GM21576 (cell line): Measurements from ENCODE around the gene HUWE1.
"Not testable (repeated sequence)": the region's sequence is repeated elsewhere in the genome, so short reads cannot be mapped to it uniquely, and the experiment has no call there.

Source experiments
- ATAC-seq: cut with Tn5 transposase; IDR thresholded peaks from one replicate; pipeline ENCODE4 v1.9.1; 2021; ENCODE audit warnings: mild to moderate bottlenecking, moderate library complexity; ENCODE audit not compliant: unreplicated experiment

The HUWE1 gene

GRCh38 chrX:53538781-53539180 is 147.7 kb downstream of the HUWE1 start:
- no peak for ATAC-seq

- ATAC-seq = not testable (repeated sequence)
Measured at GRCh38 chrX:53531255-53531966, 155.1 kb downstream of the HUWE1 start.

GRCh38 chrX:53526999-53527398 is 159.5 kb downstream of the HUWE1 start:
- ATAC-seq = no peak

GRCh38 chrX:53511322-53511721 is 175.2 kb downstream of the HUWE1 start:
- no peak for ATAC-seq

- not testable (repeated sequence) for ATAC-seq
Measured at GRCh38 chrX:53504035-53504434, 182.5 kb downstream of the HUWE1 start.

- ATAC-seq = no peak
Measured at GRCh38 chrX:53494436-53494835, 192.1 kb downstream of the HUWE1 start.

- no peak for ATAC-seq
Measured at GRCh38 chrX:53486285-53486684, 200.2 kb downstream of the HUWE1 start.

GRCh38 chrX:53483838-53484405 is 202.6 kb downstream of the HUWE1 start:
- no peak for ATAC-seq

- ATAC-seq = no peak
Measured at GRCh38 chrX:53483416-53483815, 203.1 kb downstream of the HUWE1 start.
